K562 (cell line): ENCODE results near the gene VSX2. TPM values are rescaled to one million over a fixed set of nuclear protein-coding genes. Genes with fewer than 3 reads are reported as not detected.

Experiments used
- ATAC-seq: fragments of 200-7000 bp; cut with Tn5 transposase; 3 replicates; pipeline ENCODE4 v1.9.1; 2020; ENCODE audit warnings: moderate library complexity
- BruUV-seq: library from RNA; stranded (reverse); fragments of 400-500 nt; replicated peaks from 2 replicates; lab custom pipeline; 2021; lab: Mats Ljungman, UMichigan
- CTCF ChIA-PET: fragments of 300-600 bp; formaldehyde crosslinking; extraction: SDS; loops from one replicate; lab custom pipeline; 2021; ENCODE audit warnings: low intra/inter-chr PET ratio; lab: Yijun Ruan, JAX
- POLR2A ChIA-PET: fragments of 300-600, 350-650 bp; sonication (Branson Sonifier 250); formaldehyde crosslinking; extraction: SDS; loops from one replicate; lab custom pipeline; 2021; ENCODE audit warnings: antibody characterized with exemption, inconsistent platforms; lab: Yijun Ruan, JAX
- DNase-seq, 4 experiments: peaks; one replicate each; pipeline versions ENCODE4 v3.0.0 to v3.0.0-alpha.2; 2011 to 2018; ENCODE audit warnings: low spot score in 3 of 4, mixed read lengths in 3 of 4; ENCODE audit errors: extremely low read depth in 1 of 4
- FAIRE-seq: peaks from 2 replicates; lab custom pipeline; 2011; peaks lifted over from hg19 to GRCh38; lab: Jason Lieb, UNC
- H2AFZ ChIP-seq: 2 replicates; pipeline ENCODE4 v1.6.0; 2011; ENCODE audit warnings: low read depth, low read length, control low read depth, inconsistent platforms
- H3K27ac ChIP-seq: fragments of 200-600 bp; 3 replicates; pipeline ENCODE4 v1.8.0; 2011; ENCODE audit warnings: low read depth, mild to moderate bottlenecking, control low read depth, inconsistent platforms, low read length, moderate library complexity, mixed read lengths; ENCODE audit errors: extremely low read depth
- H3K27me3 ChIP-seq, 2 experiments: fragments of 300-600 bp in 1 of 2; 2 replicates in 1 of 2; 3 replicates in 1 of 2; pipeline versions ENCODE4 v1.6.0 to v1.8.0; 2011; ENCODE audit warnings: inconsistent platforms in 2 of 2, low read length in 2 of 2, mild to moderate bottlenecking in 1 of 2, mixed read lengths in 1 of 2, moderate library complexity in 1 of 2; ENCODE audit not compliant: control insufficient read depth in 2 of 2, insufficient read depth in 2 of 2
- H3K36me3 ChIP-seq: fragments of 300-600 bp; 3 replicates; pipeline ENCODE4 v1.8.0; 2011; ENCODE audit warnings: mild to moderate bottlenecking, low read length, inconsistent platforms; ENCODE audit not compliant: control insufficient read depth, insufficient read depth
- H3K4me1 ChIP-seq, 2 experiments: fragments of 200-600 bp in 1 of 2; replicated peaks in 1 of 2; 2 replicates in 1 of 2; 3 replicates in 1 of 2; pipeline versions ENCODE4 v1.5.1 to v1.8.0; 2011; ENCODE audit warnings: inconsistent platforms in 2 of 2, low read length in 2 of 2, mild to moderate bottlenecking in 1 of 2, mixed read lengths in 1 of 2, moderate library complexity in 1 of 2; ENCODE audit not compliant: control insufficient read depth in 2 of 2, insufficient read depth in 2 of 2
- H3K4me2 ChIP-seq: 2 replicates; pipeline ENCODE4 v1.6.1; 2011; ENCODE audit warnings: low read length, control low read depth, inconsistent platforms, mixed read lengths; ENCODE audit not compliant: insufficient read depth
- H3K4me3 ChIP-seq: fragments of 200-600 bp; sonication (generic), shearing (Covaris generic); 2 replicates; pipeline ENCODE4 v1.5.1; 2016; ENCODE audit warnings: control low read depth, inconsistent platforms
- H3K79me2 ChIP-seq: fragments of 200-600 bp; 3 replicates; pipeline ENCODE4 v1.8.0; 2011; ENCODE audit warnings: low read length, inconsistent platforms; ENCODE audit not compliant: control insufficient read depth, insufficient read depth
- H3K9ac ChIP-seq, 2 experiments: 2 replicates each; pipeline versions ENCODE4 v1.6.0 to v1.6.1; 2011; ENCODE audit warnings: low read depth in 2 of 2, low read length in 2 of 2, control low read depth in 1 of 2, inconsistent platforms in 1 of 2, mild to moderate bottlenecking in 1 of 2, mixed read lengths in 1 of 2; ENCODE audit not compliant: insufficient read depth in 1 of 2
- H3K9me1 ChIP-seq: one replicate; pipeline ENCODE4 v1.6.0; 2011; ENCODE audit warnings: inconsistent platforms, mild to moderate bottlenecking, low read length, moderate library complexity; ENCODE audit not compliant: control insufficient read depth, insufficient read depth
- H3K9me3 ChIP-seq: replicated peaks from 2 replicates; pipeline ENCODE4 v1.5.1; 2011; ENCODE audit warnings: low read depth, low read length, inconsistent platforms; ENCODE audit not compliant: control insufficient read depth, insufficient read depth
- H4K20me1 ChIP-seq: replicated peaks from 2 replicates; pipeline ENCODE4 v1.6.1; 2011; ENCODE audit warnings: low read length, inconsistent platforms, mixed read lengths; ENCODE audit not compliant: control insufficient read depth, insufficient read depth
- LEF1 ChIP-seq: fragments of 450-650 bp; IDR thresholded peaks from 2 replicates; pipeline ENCODE4 v1.6.1; 2016; ENCODE audit warnings: mild to moderate bottlenecking
- PATZ1 ChIP-seq: fragments of 250-450 bp; sonication (Bioruptor Pico); IDR thresholded peaks from 2 replicates; pipeline ENCODE4 v1.5.0; 2020; ENCODE audit warnings: mild to moderate bottlenecking, borderline replicate concordance
- TEAD2 ChIP-seq: fragments of 450-650 bp; IDR thresholded peaks from 2 replicates; pipeline ENCODE4 v1.6.1; 2016; ENCODE audit warnings: missing genetic modification characterization, control low read depth, missing compliant biosample characterization
- ZNF124 ChIP-seq: sonication (generic); formaldehyde crosslinking; IDR thresholded peaks from 2 replicates; pipeline ENCODE4 v1.8.1; 2022; ENCODE audit warnings: missing genetic modification reagents
- WGBS: fragments of 100-300 bp; shearing (Covaris generic); methylation state at CpG from one replicate; pipeline ENCODE4 v1.1.6; 2016; ENCODE audit warnings: low coverage, mixed read lengths; ENCODE audit not compliant: insufficient coverage; ENCODE audit errors: missing lambda C conversion rate; 5-methylcytosine and 5-hydroxymethylcytosine counted together
- in situ Hi-C: fragments of 300-500 bp; cut with MboI; formaldehyde crosslinking; loops from 4 replicates; pipeline ENCODE4 v1.15.0; 2018; ENCODE audit warnings: inconsistent platforms, mixed read lengths
- intact Hi-C: fragments of 100-400 bp; cut with micrococcal nuclease; formaldehyde crosslinking; loops from 2 replicates; pipeline ENCODE4 v1.14.2; 2022
- polyA plus RNA-seq, 8 experiments: library from polyadenylated mRNA; depleted of rRNA in 4 of 8; stranded (reverse) in 5 of 8; unstranded in 3 of 8; fragments of >200 nt; fragmentation: Nextera tagmentation in 2 of 8; fragmentation: Illumina TruSeq in 1 of 8; extraction: Ambion mirVana in 2 of 8; extraction: Trizol in 1 of 8; gene quantifications; 2 replicates each; pipeline versions ENCODE4 v1.2.1 to v1.2.3, GENCODE V29; 2011 to 2014; ENCODE audit warnings: inconsistent platforms in 1 of 8, missing spikeins in 1 of 8
- total RNA-seq, 7 experiments: library from RNA; depleted of rRNA in 6 of 7; stranded (reverse); fragments of >200 nt in 6 of 7; fragmentation: Illumina TruSeq in 2 of 7; extraction: Trizol in 2 of 7; gene quantifications; 2 replicates each; pipeline versions ENCODE4 v1.2.1 to v1.2.3, GENCODE V29; 2011 to 2021; ENCODE audit warnings: low replicate concordance in 1 of 7

Gene VSX2
- total and polyA plus RNA-seq, 9 of the 15 experiments (the other 6 are each of a cell fraction or from before 2014, with no cell fraction given), result 0.04 TPM; not detected in 8

- no peaks in the 10 kb centered on the region for H3K9me1 ChIP-seq
- POLR2A ChIA-PET, result interaction anchor here (0.5 to 0.9 kb wide), 3 partner anchors 26 to 192 kb away, joined by 3 read pairs; no protein-coding TSS in a partner anchor
- no peaks in the 10 kb centered on the region for H3K4me1 ChIP-seq
- H3K36me3 ChIP-seq, result no peaks in the 10 kb centered on the region
- CTCF ChIA-PET, result no interaction called here
- H3K27ac ChIP-seq, result no peak overlapping the region
- H4K20me1 ChIP-seq, result no peaks in the 10 kb centered on the region
- no peaks in the 10 kb centered on the region for H3K9me3 ChIP-seq
- in situ Hi-C loops (no loop called here), intact Hi-C loops (no loop called here)
- TF ChIP-seq TEAD2 (no peak), LEF1 (no peak), PATZ1 (CRISPR knock-in tag) (no peak), ZNF124 (no peak)
- H2AFZ ChIP-seq, result no peak overlapping the region
- H3K27me3 ChIP-seq, result no peaks in the 10 kb centered on the region; a peak in 2 of 5 replicates
- H3K4me2 ChIP-seq, result no peak overlapping the region
- BruUV-seq, result no TSS peak
- no peak for ATAC-seq
- DNase-seq, result no peak
- WGBS, result 14% methylated on average over 5 of the region's 5 CpGs
- H3K79me2 ChIP-seq, result no peaks in the 10 kb centered on the region
- H3K4me3 ChIP-seq, result no peak overlapping the region
- no peak overlapping the region for H3K9ac ChIP-seq
- no peak for FAIRE-seq
Measured at GRCh38 chr14:74308695-74309094, 69.4 kb downstream of the VSX2 start.
